ENCODE results near the gene SLC6A12. TPM values are rescaled to one million over a fixed set of nuclear protein-coding genes. Genes with fewer than 3 reads are reported as not detected.

SLC6A12 gene
- polyA plus RNA-seq, 1 donor (not counting 4 experiments of a cell fraction or from before 2014, with no cell fraction given), result not detected

DNA sequence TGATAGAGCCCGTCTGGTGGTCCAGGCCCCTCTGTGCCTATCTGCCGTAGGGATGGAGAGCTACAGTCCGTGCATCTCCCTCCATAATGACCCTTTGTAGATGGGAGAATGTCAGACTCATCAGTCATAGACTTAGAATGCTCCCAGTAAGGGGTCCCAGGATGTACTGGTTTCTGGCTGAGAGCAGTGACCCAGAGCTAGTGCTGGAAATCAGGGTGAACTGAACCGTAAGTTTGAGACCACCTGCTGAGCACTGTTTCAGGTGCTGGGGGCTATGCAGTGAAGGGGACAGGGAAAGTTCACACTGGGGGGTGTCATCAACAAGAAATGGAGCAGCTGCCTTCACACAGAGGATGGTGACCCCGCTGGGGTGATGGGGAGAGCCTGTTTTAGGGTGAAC, 34.1 kb downstream of the SLC6A12 start:
- peaks cover 6% of the 10 kb centered on the region for H3K4me1 ChIP-seq (ENCODE audit: control insufficient read depth, extremely low read depth, insufficient read depth, low read length)
- no peak overlapping the region for H2AFZ ChIP-seq (ENCODE audit: control insufficient read depth, low read length)
- H4K20me1 ChIP-seq (ENCODE audit: control insufficient read depth, extremely low read depth, insufficient read depth, low read length), result no peaks in the 10 kb centered on the region
- no peak for DNase-seq (ENCODE audit: low read depth, low spot score)
- no peaks in the 10 kb centered on the region for H3K36me3 ChIP-seq (ENCODE audit: control insufficient read depth in 2 of 2, extremely low read depth in 1 of 2, insufficient read depth in 2 of 2, low read length in 2 of 2)
- H3K4me2 ChIP-seq (ENCODE audit: control insufficient read depth, extremely low read depth, insufficient read depth, low read depth, low read length), result no peak overlapping the region
- H3K27me3 ChIP-seq (ENCODE audit: control insufficient read depth, extremely low read depth, insufficient read depth, low read length), result peaks cover 4% of the 10 kb centered on the region
- no peak for FAIRE-seq
- H3K9ac ChIP-seq (ENCODE audit: control insufficient read depth, extremely low read depth, insufficient read depth, low read length), result no peak overlapping the region
- H3K9me1 ChIP-seq (ENCODE audit: control insufficient read depth, extremely low read depth, insufficient read depth, low read length), result no peaks in the 10 kb centered on the region
- no peak for TF ChIP-seq EZH2 (IDR thresholded peaks at IDR 0.05; ENCODE audit: low read length)
- TF ChIP-seq, protein P1, sequence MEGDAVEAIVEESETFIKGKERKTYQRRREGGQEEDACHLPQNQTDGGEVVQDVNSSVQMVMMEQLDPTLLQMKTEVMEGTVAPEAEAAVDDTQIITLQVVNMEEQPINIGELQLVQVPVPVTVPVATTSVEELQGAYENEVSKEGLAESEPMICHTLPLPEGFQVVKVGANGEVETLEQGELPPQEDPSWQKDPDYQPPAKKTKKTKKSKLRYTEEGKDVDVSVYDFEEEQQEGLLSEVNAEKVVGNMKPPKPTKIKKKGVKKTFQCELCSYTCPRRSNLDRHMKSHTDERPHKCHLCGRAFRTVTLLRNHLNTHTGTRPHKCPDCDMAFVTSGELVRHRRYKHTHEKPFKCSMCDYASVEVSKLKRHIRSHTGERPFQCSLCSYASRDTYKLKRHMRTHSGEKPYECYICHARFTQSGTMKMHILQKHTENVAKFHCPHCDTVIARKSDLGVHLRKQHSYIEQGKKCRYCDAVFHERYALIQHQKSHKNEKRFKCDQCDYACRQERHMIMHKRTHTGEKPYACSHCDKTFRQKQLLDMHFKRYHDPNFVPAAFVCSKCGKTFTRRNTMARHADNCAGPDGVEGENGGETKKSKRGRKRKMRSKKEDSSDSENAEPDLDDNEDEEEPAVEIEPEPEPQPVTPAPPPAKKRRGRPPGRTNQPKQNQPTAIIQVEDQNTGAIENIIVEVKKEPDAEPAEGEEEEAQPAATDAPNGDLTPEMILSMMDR (optimal IDR thresholded peaks at IDR 0.05 in 1 of 3, IDR thresholded peaks at IDR 0.05 in 1 of 3, conservative IDR thresholded peaks at IDR 0.05 in 1 of 3; ENCODE audit: extremely low read depth in 1 of 3, insufficient read depth in 2 of 3, low read length in 3 of 3), result no peak
- no peaks in the 10 kb centered on the region for H3K9me3 ChIP-seq (ENCODE audit: control insufficient read depth, low read depth, low read length)
- dilution Hi-C loops (cut with MboI; ENCODE audit: extremely low pct_ligation_motif_present, low sequenced_read_pairs), result no loop called here
- no peaks in the 10 kb centered on the region for H3K79me2 ChIP-seq (ENCODE audit: control insufficient read depth, insufficient read depth, low read length)
- no peak overlapping the region for H3K27ac ChIP-seq (ENCODE audit: control insufficient read depth, insufficient read depth, low read length)
- no peak overlapping the region for H3K4me3 ChIP-seq (ENCODE audit: control insufficient read depth in 2 of 3, extremely low read depth in 1 of 3, insufficient read depth in 2 of 3, low read depth in 1 of 3, low read length in 3 of 3)

DNA sequence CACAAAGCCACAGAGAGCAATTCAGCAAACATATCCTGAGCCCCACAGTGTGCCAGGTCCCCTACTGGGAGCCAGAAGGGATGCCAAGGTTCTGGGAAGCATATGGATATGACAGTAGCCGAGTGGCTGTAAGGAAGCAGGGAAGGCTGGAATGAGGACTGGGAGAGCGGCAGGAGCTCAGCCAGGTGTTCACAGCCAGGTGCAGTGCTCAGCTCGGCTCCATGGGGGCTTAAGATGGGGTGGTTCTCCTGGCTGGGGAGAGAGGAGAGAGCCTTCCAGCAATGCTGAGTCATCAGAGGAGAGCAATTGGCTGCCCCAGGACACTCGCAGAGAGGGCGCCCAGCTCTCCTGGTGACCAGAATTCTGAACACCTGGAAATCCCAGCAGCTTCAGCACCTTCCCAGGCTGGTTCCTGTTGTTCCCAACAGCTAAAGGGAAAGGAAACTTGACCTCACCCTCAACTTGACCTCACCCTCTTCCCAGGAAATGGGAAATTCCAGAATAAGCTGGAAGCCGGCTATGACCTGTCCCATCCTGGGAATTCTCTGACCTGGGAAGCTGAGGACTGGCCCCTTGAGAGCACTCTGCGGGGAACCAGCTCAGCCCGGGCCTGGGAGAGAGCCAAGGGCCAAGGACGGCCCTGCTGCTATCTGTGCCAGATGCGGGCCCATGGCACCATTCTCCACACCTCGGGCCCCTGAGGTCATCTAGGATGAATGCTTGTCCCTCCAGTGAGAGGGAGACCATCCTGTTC, 34.6 kb downstream of the SLC6A12 start:
- DNase-seq (ENCODE audit: low read depth, low spot score), result no peak
- no peak for FAIRE-seq
- Histone ChIP-seq H3K27me3 (ENCODE audit: control insufficient read depth, extremely low read depth, insufficient read depth, low read length) (peaks cover 4% of the 10 kb centered on the region), H3K9ac (ENCODE audit: control insufficient read depth, extremely low read depth, insufficient read depth, low read length) (no peak overlapping the region), H3K36me3 (ENCODE audit: control insufficient read depth in 2 of 2, extremely low read depth in 1 of 2, insufficient read depth in 2 of 2, low read length in 2 of 2) (no peaks in the 10 kb centered on the region), H3K4me1 (ENCODE audit: control insufficient read depth, extremely low read depth, insufficient read depth, low read length) (peaks cover 6% of the 10 kb centered on the region), H3K4me3 (ENCODE audit: control insufficient read depth in 2 of 3, extremely low read depth in 1 of 3, insufficient read depth in 2 of 3, low read depth in 1 of 3, low read length in 3 of 3) (no peak overlapping the region), H3K27ac (ENCODE audit: control insufficient read depth, insufficient read depth, low read length) (no peak overlapping the region), H3K4me2 (ENCODE audit: control insufficient read depth, extremely low read depth, insufficient read depth, low read depth, low read length) (no peak overlapping the region), H3K9me1 (ENCODE audit: control insufficient read depth, extremely low read depth, insufficient read depth, low read length) (no peaks in the 10 kb centered on the region), H2AFZ (ENCODE audit: control insufficient read depth, low read length) (no peak overlapping the region), H3K79me2 (ENCODE audit: control insufficient read depth, insufficient read depth, low read length) (no peaks in the 10 kb centered on the region), H3K9me3 (ENCODE audit: control insufficient read depth, low read depth, low read length) (no peaks in the 10 kb centered on the region), H4K20me1 (ENCODE audit: control insufficient read depth, extremely low read depth, insufficient read depth, low read length) (no peaks in the 10 kb centered on the region)
- dilution Hi-C loops (cut with MboI; ENCODE audit: extremely low pct_ligation_motif_present, low sequenced_read_pairs), result no loop called here
- TF ChIP-seq, protein P1 (optimal IDR thresholded peaks at IDR 0.05 in 1 of 3, IDR thresholded peaks at IDR 0.05 in 1 of 3, conservative IDR thresholded peaks at IDR 0.05 in 1 of 3; ENCODE audit: extremely low read depth in 1 of 3, insufficient read depth in 2 of 3, low read length in 3 of 3), result no peak
- TF ChIP-seq EZH2 (IDR thresholded peaks at IDR 0.05; ENCODE audit: low read length), result no peak
